ENCODE results near the gene ZNF138. TPM values are rescaled to one million over a fixed set of nuclear protein-coding genes. Genes with fewer than 3 reads are reported as not detected.
"Not testable (repeated sequence)": the region's sequence is repeated elsewhere in the genome, so short reads cannot be mapped to it uniquely, and the experiment has no call there.

ZNF138 gene
- total RNA-seq, 1 experiment from 2014 or later = 5.9 TPM

GRCh38 chr7:64838691-64839090 lies 44.5 kb downstream of the ZNF138 start:
- DNase-seq (ENCODE audit: low spot score) = no peak

- DNase-seq (ENCODE audit: low spot score) = no peak
Measured at GRCh38 chr7:64839910-64840309, 45.7 kb downstream of the ZNF138 start.

GRCh38 chr7:64849250-64849923 lies 55.2 kb downstream of the ZNF138 start:
- peak; percentile 80 for DNase-seq (ENCODE audit: low spot score)

- no peak for DNase-seq (ENCODE audit: low spot score)
Measured at GRCh38 chr7:64849924-64850499, 55.8 kb downstream of the ZNF138 start.

- no peak for DNase-seq (ENCODE audit: low spot score)
Measured at GRCh38 chr7:64853679-64854078, 59.5 kb downstream of the ZNF138 start.

- no peak for DNase-seq (ENCODE audit: low spot score)
Measured at GRCh38 chr7:64854969-64855368, 60.7 kb downstream of the ZNF138 start.

- DNase-seq (ENCODE audit: low spot score) = peak; percentile 3
Measured at GRCh38 chr7:64863021-64863420, 68.8 kb downstream of the ZNF138 start.

- DNase-seq (ENCODE audit: low spot score) = not testable (repeated sequence)
Measured at GRCh38 chr7:64863530-64863929, 69.3 kb downstream of the ZNF138 start.

GRCh38 chr7:64863969-64864368 lies 69.7 kb downstream of the ZNF138 start:
- DNase-seq (ENCODE audit: low spot score) = no peak

- DNase-seq (ENCODE audit: low spot score) = no peak
Measured at GRCh38 chr7:64867863-64868440, 73.7 kb downstream of the ZNF138 start.

- no peak for DNase-seq (ENCODE audit: low spot score)
Measured at GRCh38 chr7:64868499-64868898, 74.3 kb downstream of the ZNF138 start.

- DNase-seq (ENCODE audit: low spot score) = no peak
Measured at GRCh38 chr7:64869121-64869725, 75.0 kb downstream of the ZNF138 start.

- no peak for DNase-seq (ENCODE audit: low spot score)
Measured at GRCh38 chr7:64869912-64870562, 75.8 kb downstream of the ZNF138 start.

GRCh38 chr7:64870656-64871055 lies 76.4 kb downstream of the ZNF138 start:
- DNase-seq (ENCODE audit: low spot score) = no peak

- DNase-seq (ENCODE audit: low spot score) = no peak
Measured at GRCh38 chr7:64871761-64872160, 77.5 kb downstream of the ZNF138 start.

GRCh38 chr7:64872351-64873154 lies 78.3 kb downstream of the ZNF138 start:
- no peak for DNase-seq (ENCODE audit: low spot score)

GRCh38 chr7:64873155-64873500 lies 78.9 kb downstream of the ZNF138 start:
- no peak for DNase-seq (ENCODE audit: low spot score)

- no peak for DNase-seq (ENCODE audit: low spot score)
Measured at GRCh38 chr7:64873517-64873916, 79.3 kb downstream of the ZNF138 start.

- peak; percentile 78 for DNase-seq (ENCODE audit: low spot score)
Measured at GRCh38 chr7:64874114-64874513, 79.9 kb downstream of the ZNF138 start.

- DNase-seq (ENCODE audit: low spot score) = no peak
Measured at GRCh38 chr7:64874562-64875250, 80.5 kb downstream of the ZNF138 start.

GRCh38 chr7:64875258-64875657 lies 81.0 kb downstream of the ZNF138 start:
- no peak for DNase-seq (ENCODE audit: low spot score)

All from H4 (cell line).